H1 (cell line): ENCODE results near the gene TBC1D20. TPM values are rescaled to one million over a fixed set of nuclear protein-coding genes. Genes with fewer than 3 reads are reported as not detected.

Source experiments
- BACH1 ChIP-seq: IDR thresholded peaks from 2 replicates; pipeline ENCODE4 v1.6.1; 2012; ENCODE audit warnings: low read length, improper control_type of control experiment
- NANOG ChIP-seq: IDR thresholded peaks from 2 replicates; pipeline ENCODE4 v1.6.1; 2011; ENCODE audit warnings: low read length, low read depth, mild to moderate bottlenecking, inconsistent platforms; ENCODE audit not compliant: insufficient read depth, poor library complexity, severe bottlenecking
- SP2 ChIP-seq: IDR thresholded peaks from 2 replicates; pipeline ENCODE4 v1.6.1; 2012; ENCODE audit warnings: mild to moderate bottlenecking, low read length, inconsistent platforms
- SRF ChIP-seq: IDR thresholded peaks from 2 replicates; pipeline ENCODE4 v1.6.1; 2011; ENCODE audit warnings: mild to moderate bottlenecking, low read depth, low read length, moderate library complexity
- YY1 ChIP-seq: IDR thresholded peaks from 2 replicates; pipeline ENCODE4 v1.6.1; 2011; ENCODE audit warnings: low read depth, mild to moderate bottlenecking, low read length
- polyA plus RNA-seq, 7 experiments: library from polyadenylated mRNA; depleted of rRNA in 3 of 7; stranded (reverse) in 5 of 7; unstranded in 2 of 7; fragments of >200 nt in 5 of 7; fragments of 200-250 nt in 2 of 7; gene quantifications; 1 replicate in 5 of 7; 2 replicates in 1 of 7; 4 replicates in 1 of 7; pipeline versions ENCODE4 v1.2.1 to v1.2.3, GENCODE V29; 2011 to 2013; ENCODE audit warnings: missing spikeins in 2 of 7, mixed read lengths in 2 of 7
- total RNA-seq: library from RNA; stranded (reverse); fragmentation: NEBNext Ultra II Directional; extraction: Animal tissue kit (Norgen Biotek cat#: 25700); gene quantifications from 2 replicates; pipeline ENCODE4 v1.2.1, GENCODE V29; 2021
- TF ChIP-seq, protein P1 (sequence below): fragments of 300-600 bp; sonication (generic); IDR thresholded peaks from 2 replicates; pipeline ENCODE4 v1.7.1; 2012; ENCODE audit warnings: low read length, moderate library complexity, mild to moderate bottlenecking, inconsistent platforms; ENCODE audit not compliant: insufficient replicate concordance
- TF ChIP-seq, protein P2 (sequence below): IDR thresholded peaks from 2 replicates; pipeline ENCODE4 v1.6.1; 2011; ENCODE audit warnings: low read length, improper control_type of control experiment

The TBC1D20 gene
- total and polyA plus RNA-seq, 2 of the 8 experiments (the other 6 are each of a cell fraction or from before 2014, with no cell fraction given), result 14.5 to 17.1 TPM

DNA sequence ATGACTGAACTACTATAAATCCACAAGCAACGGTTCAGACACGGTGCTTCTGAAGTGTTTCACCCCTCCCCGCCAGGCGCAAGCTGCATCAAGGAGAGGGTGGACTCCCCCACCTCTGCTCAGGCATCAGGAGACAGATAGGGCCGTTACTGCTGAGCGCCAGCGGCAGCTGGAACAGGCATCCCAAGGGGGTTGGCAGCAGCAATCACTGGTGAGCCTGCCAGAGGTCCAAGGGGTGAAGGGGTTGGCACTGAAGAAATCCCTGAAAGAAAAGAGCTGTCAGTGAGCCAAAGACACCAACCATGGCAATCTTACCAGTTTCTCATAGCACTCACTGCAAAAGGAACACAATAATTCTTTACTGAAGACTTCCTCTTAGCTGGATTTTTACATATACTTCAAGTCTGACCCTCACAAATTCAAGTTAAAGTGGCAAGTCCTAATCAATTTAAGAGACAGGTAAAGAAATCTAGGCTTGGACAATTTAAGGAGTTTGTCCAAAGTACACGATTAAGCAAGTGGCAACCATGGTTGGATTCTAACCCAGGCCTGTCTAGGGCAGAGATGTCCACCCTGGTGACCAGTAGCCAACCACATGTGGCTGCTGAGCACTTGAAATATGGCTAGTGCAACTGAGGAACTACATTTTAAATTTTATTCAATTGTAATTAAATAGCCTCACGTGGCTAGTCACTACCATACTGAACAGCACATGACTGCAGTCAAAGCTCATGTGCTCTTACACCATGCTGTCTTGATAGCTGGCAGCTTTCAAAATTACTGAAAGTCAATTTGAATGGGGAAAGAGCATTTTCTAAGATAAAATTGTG, 21.7 kb upstream of the TBC1D20 start (continued):
- TF ChIP-seq YY1, result no peak
- TF ChIP-seq, protein P1, sequence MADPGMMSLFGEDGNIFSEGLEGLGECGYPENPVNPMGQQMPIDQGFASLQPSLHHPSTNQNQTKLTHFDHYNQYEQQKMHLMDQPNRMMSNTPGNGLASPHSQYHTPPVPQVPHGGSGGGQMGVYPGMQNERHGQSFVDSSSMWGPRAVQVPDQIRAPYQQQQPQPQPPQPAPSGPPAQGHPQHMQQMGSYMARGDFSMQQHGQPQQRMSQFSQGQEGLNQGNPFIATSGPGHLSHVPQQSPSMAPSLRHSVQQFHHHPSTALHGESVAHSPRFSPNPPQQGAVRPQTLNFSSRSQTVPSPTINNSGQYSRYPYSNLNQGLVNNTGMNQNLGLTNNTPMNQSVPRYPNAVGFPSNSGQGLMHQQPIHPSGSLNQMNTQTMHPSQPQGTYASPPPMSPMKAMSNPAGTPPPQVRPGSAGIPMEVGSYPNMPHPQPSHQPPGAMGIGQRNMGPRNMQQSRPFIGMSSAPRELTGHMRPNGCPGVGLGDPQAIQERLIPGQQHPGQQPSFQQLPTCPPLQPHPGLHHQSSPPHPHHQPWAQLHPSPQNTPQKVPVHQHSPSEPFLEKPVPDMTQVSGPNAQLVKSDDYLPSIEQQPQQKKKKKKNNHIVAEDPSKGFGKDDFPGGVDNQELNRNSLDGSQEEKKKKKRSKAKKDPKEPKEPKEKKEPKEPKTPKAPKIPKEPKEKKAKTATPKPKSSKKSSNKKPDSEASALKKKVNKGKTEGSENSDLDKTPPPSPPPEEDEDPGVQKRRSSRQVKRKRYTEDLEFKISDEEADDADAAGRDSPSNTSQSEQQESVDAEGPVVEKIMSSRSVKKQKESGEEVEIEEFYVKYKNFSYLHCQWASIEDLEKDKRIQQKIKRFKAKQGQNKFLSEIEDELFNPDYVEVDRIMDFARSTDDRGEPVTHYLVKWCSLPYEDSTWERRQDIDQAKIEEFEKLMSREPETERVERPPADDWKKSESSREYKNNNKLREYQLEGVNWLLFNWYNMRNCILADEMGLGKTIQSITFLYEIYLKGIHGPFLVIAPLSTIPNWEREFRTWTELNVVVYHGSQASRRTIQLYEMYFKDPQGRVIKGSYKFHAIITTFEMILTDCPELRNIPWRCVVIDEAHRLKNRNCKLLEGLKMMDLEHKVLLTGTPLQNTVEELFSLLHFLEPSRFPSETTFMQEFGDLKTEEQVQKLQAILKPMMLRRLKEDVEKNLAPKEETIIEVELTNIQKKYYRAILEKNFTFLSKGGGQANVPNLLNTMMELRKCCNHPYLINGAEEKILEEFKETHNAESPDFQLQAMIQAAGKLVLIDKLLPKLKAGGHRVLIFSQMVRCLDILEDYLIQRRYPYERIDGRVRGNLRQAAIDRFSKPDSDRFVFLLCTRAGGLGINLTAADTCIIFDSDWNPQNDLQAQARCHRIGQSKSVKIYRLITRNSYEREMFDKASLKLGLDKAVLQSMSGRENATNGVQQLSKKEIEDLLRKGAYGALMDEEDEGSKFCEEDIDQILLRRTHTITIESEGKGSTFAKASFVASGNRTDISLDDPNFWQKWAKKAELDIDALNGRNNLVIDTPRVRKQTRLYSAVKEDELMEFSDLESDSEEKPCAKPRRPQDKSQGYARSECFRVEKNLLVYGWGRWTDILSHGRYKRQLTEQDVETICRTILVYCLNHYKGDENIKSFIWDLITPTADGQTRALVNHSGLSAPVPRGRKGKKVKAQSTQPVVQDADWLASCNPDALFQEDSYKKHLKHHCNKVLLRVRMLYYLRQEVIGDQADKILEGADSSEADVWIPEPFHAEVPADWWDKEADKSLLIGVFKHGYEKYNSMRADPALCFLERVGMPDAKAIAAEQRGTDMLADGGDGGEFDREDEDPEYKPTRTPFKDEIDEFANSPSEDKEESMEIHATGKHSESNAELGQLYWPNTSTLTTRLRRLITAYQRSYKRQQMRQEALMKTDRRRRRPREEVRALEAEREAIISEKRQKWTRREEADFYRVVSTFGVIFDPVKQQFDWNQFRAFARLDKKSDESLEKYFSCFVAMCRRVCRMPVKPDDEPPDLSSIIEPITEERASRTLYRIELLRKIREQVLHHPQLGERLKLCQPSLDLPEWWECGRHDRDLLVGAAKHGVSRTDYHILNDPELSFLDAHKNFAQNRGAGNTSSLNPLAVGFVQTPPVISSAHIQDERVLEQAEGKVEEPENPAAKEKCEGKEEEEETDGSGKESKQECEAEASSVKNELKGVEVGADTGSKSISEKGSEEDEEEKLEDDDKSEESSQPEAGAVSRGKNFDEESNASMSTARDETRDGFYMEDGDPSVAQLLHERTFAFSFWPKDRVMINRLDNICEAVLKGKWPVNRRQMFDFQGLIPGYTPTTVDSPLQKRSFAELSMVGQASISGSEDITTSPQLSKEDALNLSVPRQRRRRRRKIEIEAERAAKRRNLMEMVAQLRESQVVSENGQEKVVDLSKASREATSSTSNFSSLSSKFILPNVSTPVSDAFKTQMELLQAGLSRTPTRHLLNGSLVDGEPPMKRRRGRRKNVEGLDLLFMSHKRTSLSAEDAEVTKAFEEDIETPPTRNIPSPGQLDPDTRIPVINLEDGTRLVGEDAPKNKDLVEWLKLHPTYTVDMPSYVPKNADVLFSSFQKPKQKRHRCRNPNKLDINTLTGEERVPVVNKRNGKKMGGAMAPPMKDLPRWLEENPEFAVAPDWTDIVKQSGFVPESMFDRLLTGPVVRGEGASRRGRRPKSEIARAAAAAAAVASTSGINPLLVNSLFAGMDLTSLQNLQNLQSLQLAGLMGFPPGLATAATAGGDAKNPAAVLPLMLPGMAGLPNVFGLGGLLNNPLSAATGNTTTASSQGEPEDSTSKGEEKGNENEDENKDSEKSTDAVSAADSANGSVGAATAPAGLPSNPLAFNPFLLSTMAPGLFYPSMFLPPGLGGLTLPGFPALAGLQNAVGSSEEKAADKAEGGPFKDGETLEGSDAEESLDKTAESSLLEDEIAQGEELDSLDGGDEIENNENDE, result no peak
- TF ChIP-seq SRF, result no peak
- TF ChIP-seq, protein P2, sequence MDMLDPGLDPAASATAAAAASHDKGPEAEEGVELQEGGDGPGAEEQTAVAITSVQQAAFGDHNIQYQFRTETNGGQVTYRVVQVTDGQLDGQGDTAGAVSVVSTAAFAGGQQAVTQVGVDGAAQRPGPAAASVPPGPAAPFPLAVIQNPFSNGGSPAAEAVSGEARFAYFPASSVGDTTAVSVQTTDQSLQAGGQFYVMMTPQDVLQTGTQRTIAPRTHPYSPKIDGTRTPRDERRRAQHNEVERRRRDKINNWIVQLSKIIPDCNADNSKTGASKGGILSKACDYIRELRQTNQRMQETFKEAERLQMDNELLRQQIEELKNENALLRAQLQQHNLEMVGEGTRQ, result no peak
- no peak for TF ChIP-seq SP2
- no peak for TF ChIP-seq BACH1
- TF ChIP-seq NANOG, result no peak
